Testis (tissue), 3 donors: Measurements from ENCODE around the gene ADAD2. TPM values are rescaled to one million over a fixed set of nuclear protein-coding genes. Genes with fewer than 3 reads are reported as not detected.

Source experiments
- DNase-seq: peaks from one replicate; pipeline ENCODE4 v3.0.0-alpha.2; 2019
- H3K27ac ChIP-seq, 2 donors: fragments of 200-600 bp; sonication (generic); one replicate each; pipeline ENCODE4 v1.5.1; 2019
- H3K27me3 ChIP-seq: fragments of 200-600 bp; sonication (generic); one replicate; pipeline ENCODE4 v1.5.1; 2019
- H3K36me3 ChIP-seq: fragments of 200-600 bp; sonication (generic); one replicate; pipeline ENCODE4 v1.5.1; 2017; ENCODE audit warnings: low read depth; ENCODE audit errors: missing control alignments
- H3K4me1 ChIP-seq: fragments of 200-600 bp; sonication (generic); one replicate; pipeline ENCODE4 v1.5.1; 2019
- H3K4me3 ChIP-seq, 2 donors: fragments of 200-600 bp; sonication (generic); one replicate each; pipeline ENCODE4 v1.5.1; 2017 to 2019
- H3K9me3 ChIP-seq: fragments of 200-600 bp; sonication (generic); one replicate; pipeline ENCODE4 v1.5.1; 2017
- CTCF ChIP-seq, 3 experiments: fragments of 450-650 bp in 2 of 3; fragments of 200-600 bp in 1 of 3; sonication (generic) in 1 of 3; IDR thresholded peaks; one replicate each; pipeline ENCODE4 v1.5.1; 2016 to 2019; ENCODE audit warnings: antibody characterized with exemption in 3 of 3, mild to moderate bottlenecking in 2 of 3, moderate library complexity in 1 of 3
- POLR2A ChIP-seq: fragments of 450-650 bp; IDR thresholded peaks from one replicate; pipeline ENCODE4 v1.6.1; 2017; ENCODE audit warnings: antibody characterized with exemption, mild to moderate bottlenecking, moderate library complexity
- WGBS, 2 donors: methylation state at CpG; one replicate each; pipeline ENCODE4 v1.1.5; 2018; 5-methylcytosine and 5-hydroxymethylcytosine counted together
- intact Hi-C: fragments of 100-400 bp; cut with DNase I; formaldehyde crosslinking; loops from one replicate; pipeline ENCODE4 v1.15.1; 2023; ENCODE audit warnings: low total_unique reads
- polyA plus RNA-seq: library from polyadenylated mRNA; stranded (reverse); fragments of 350-450 nt; fragmentation: Illumina TruSeq; extraction: RNeasy Lipid Tissue Mini Kit (QIAGEN cat#74804); gene quantifications from one replicate; pipeline ENCODE4 v1.2.3, GENCODE V29; 2014; ENCODE audit warnings: low read depth, low replicate concordance; ENCODE audit not compliant: insufficient read depth
- total RNA-seq, 2 donors: library from RNA; depleted of rRNA; stranded (reverse); fragments of >200 nt; gene quantifications; one replicate each; pipeline ENCODE4 v1.2.3, GENCODE V29; 2016

Gene ADAD2
- total and polyA plus RNA-seq, 3 donors from 2014 or later, result 98.4 to 174 (median 133) TPM

DNA sequence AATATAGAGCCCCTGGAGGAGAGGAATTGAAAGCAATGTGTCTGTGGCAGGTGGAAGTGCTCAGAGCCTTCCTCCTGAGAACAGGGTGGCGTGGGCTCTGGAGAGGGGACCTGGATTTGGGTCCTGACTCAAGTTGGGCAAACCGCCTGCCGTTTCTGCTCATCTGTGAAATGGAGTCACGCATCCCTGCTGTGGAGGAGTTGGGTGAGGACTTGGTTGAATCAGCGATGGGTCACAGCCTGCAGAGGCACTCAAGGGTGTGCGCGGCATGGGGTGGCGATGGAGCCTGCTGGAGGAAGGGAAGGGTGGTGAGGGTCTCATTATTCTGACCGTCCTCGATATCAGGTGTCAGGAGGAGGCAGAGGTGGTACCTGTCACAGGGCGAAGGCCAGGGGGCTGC, 3.1 kb downstream of the ADAD2 start:
- no peak for TF ChIP-seq CTCF (IDR thresholded peaks at IDR 0.05)
- no peak for TF ChIP-seq POLR2A
- Histone ChIP-seq H3K27ac (no peak overlapping the region), H3K36me3 (no peaks in the 10 kb centered on the region), H3K27me3 (no peaks in the 10 kb centered on the region), H3K4me1 (no peaks in the 10 kb centered on the region), H3K4me3 (no peak overlapping the region), H3K9me3 (no peaks in the 10 kb centered on the region)
- no peak for DNase-seq
- intact Hi-C loops, result no loop called here
- 89 to 92% methylated on average over 8 to 11 of the region's 11 CpGs for WGBS, 2 donors

GRCh38 chr16:84194470-84195200, 3.7 kb downstream of the ADAD2 start:
- H3K27ac ChIP-seq, result no peak overlapping the region
- 85 to 91% methylated on average over 18 to 34 of the region's 34 CpGs for WGBS, 2 donors
- H3K27me3 ChIP-seq, result no peaks in the 10 kb centered on the region
- DNase-seq, result no peak
- no peak overlapping the region for H3K4me3 ChIP-seq
- no peaks in the 10 kb centered on the region for H3K9me3 ChIP-seq
- H3K4me1 ChIP-seq, result no peaks in the 10 kb centered on the region
- no peak for TF ChIP-seq POLR2A
- no peak for TF ChIP-seq CTCF (IDR thresholded peaks at IDR 0.05)
- H3K36me3 ChIP-seq, result no peaks in the 10 kb centered on the region
- intact Hi-C loops, result no loop called here

DNA sequence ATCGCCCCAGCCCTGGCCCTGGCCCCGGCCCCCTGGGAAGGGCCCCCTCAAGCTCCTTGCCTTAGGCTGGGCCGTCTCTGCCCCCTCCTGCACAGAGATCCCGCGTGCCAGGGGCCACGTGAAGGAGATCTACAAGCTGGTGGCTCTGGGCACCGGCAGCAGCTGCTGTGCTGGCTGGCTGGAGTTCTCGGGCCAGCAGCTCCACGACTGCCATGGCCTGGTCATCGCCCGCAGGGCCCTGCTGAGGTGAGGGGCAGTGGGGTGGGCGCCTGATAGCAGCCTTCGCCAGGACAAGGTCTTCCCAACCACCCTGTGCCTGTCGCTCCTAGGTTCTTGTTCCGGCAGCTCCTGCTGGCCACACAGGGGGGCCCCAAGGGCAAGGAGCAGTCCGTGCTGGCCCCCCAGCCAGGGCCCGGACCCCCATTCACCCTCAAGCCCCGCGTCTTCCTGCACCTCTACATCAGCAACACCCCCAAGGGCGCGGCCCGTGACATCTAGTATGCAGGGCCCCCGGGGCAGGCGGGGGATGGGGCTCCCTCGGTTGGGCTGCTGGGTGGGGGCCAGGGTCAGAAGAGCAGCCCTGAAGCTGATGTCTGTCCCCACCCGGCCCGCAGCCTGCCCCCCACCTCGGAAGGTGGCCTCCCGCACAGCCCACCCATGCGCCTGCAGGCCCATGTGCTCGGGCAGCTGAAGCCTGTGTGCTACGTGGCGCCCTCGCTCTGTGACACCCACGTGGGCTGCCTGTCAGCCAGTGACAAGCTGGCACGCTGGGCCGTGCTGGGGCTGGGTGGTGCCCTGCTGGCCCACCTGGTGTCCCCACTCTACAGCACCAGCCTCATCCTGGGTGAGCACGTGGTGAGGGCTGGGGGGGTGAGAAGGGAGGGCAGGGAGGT, 4.5 kb downstream of the ADAD2 start:
- intact Hi-C loops, result no loop called here
- no peak for DNase-seq
- WGBS, 2 donors, result 89 to 100% methylated on average over 3 to 29 of the region's 38 CpGs
- Histone ChIP-seq H3K36me3 (no peaks in the 10 kb centered on the region), H3K4me3 (no peak overlapping the region), H3K4me1 (no peaks in the 10 kb centered on the region), H3K9me3 (no peaks in the 10 kb centered on the region), H3K27me3 (no peaks in the 10 kb centered on the region), H3K27ac (no peak overlapping the region)
- TF ChIP-seq CTCF (IDR thresholded peaks at IDR 0.05), result no peak
- TF ChIP-seq POLR2A, result no peak

DNA sequence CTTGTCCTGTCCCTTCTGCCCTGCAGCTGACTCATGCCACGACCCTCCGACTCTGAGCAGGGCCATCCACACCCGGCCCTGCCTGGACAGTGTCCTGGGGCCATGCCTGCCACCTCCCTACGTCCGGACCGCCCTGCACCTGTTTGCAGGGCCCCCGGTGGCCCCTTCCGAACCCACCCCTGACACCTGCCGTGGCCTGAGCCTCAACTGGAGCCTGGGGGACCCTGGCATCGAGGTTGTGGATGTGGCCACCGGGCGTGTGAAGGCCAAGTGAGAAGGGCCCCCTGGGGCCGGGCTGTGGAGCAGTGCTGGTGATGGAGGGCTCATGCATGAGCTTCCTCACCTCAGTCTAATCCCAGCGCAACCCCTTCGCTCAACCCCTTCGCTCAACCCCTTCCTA, 5.1 kb downstream of the ADAD2 start:
- TF ChIP-seq POLR2A (no peak), CTCF (IDR thresholded peaks at IDR 0.05) (no peak)
- WGBS, 2 donors, result 90 to 92% methylated on average over 14 to 15 of the region's 16 CpGs
- Histone ChIP-seq H3K27me3 (no peaks in the 10 kb centered on the region), H3K27ac (no peak overlapping the region), H3K9me3 (no peaks in the 10 kb centered on the region), H3K4me3 (no peak overlapping the region), H3K4me1 (no peaks in the 10 kb centered on the region), H3K36me3 (no peaks in the 10 kb centered on the region)
- DNase-seq, result no peak
- intact Hi-C loops, result no loop called here
